ENCODE results near the gene SMR3A.

Gene SMR3A

DNA sequence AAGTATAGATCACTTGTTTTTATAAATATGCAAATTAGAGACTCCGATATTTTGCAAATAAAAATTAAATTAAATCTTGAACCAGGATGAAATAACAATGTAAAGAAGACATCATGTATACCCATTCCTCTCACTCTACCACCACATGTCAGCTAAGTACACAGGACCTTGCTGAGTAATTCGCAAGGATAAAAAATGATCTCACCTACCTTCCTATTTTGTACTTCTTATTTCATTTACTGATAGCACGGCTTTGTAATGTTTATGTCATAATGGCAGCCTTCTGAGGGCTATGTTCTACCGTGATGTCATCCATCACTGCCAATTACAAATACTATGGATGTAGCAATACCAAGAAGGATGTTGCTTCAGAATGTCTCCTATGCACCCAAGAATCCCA lies 11.4 kb downstream of the SMR3A start:
- no peak overlapping the region for H3K27ac ChIP-seq (ENCODE audit: low read depth, low read length)
- no peaks in the 10 kb centered on the region for H3K4me1 ChIP-seq (ENCODE audit: insufficient read depth, low read length)
- H3K9ac ChIP-seq (ENCODE audit: low read depth, low read length), result no peak overlapping the region
- WGBS, result 97% methylated on average over 3 of the region's 4 CpGs
- H3K36me3 ChIP-seq (ENCODE audit: insufficient read depth, low read length), result no peaks in the 10 kb centered on the region
- no peaks in the 10 kb centered on the region for H3K9me3 ChIP-seq (ENCODE audit: insufficient read depth, low read depth, low read length)
- H3K4me3 ChIP-seq (ENCODE audit: low read length), result no peak overlapping the region
- no peaks in the 10 kb centered on the region for H3K27me3 ChIP-seq (ENCODE audit: insufficient read depth, low read length)

DNA sequence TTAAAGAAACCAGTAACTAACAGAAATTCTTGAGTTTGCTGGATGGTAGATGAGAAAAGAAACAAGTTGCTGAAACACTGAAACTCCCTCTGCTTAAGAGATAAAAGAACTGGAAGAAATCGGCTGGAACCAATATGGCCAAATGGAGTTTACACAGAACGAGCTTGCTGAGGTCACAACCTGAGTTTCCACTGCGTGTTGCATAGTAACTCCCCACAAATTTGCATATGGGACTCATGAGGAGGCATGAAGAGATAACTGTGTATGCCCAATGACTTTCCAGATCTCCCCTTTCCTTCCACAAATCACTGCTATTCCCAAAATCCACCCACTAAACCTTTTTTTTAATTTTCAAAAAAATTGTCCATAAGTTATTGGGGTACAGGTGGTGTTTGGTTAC lies 12.2 kb downstream of the SMR3A start:
- H3K36me3 ChIP-seq (ENCODE audit: insufficient read depth, low read length), result no peaks in the 10 kb centered on the region
- no peaks in the 10 kb centered on the region for H3K9me3 ChIP-seq (ENCODE audit: insufficient read depth, low read depth, low read length)
- no peak overlapping the region for H3K4me3 ChIP-seq (ENCODE audit: low read length)
- WGBS, result 87% methylated on average over 3 of the region's 3 CpGs
- no peaks in the 10 kb centered on the region for H3K4me1 ChIP-seq (ENCODE audit: insufficient read depth, low read length)
- no peaks in the 10 kb centered on the region for H3K27me3 ChIP-seq (ENCODE audit: insufficient read depth, low read length)
- no peak overlapping the region for H3K9ac ChIP-seq (ENCODE audit: low read depth, low read length)
- H3K27ac ChIP-seq (ENCODE audit: low read depth, low read length), result no peak overlapping the region

DNA sequence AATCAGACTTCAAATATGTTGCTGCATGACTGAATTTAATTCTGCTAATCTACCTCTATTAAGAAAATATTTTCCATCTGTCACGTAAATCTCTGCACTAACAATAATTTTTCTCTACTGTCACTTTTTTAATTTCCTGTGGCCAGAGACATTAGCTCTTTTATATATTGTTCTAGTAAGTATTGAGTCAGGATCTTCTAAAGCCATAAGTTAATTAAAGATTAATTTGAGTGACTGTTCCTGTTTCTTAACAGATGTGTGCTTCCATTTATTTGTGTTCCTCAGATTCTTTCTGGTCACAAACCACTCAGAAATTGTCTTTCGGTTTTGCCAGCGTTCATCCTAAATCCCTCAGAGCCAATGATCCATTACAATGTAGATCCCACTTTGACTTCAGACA lies 20.0 kb downstream of the SMR3A start:
- WGBS, result 81% methylated on average over 3 of the region's 3 CpGs

DNA sequence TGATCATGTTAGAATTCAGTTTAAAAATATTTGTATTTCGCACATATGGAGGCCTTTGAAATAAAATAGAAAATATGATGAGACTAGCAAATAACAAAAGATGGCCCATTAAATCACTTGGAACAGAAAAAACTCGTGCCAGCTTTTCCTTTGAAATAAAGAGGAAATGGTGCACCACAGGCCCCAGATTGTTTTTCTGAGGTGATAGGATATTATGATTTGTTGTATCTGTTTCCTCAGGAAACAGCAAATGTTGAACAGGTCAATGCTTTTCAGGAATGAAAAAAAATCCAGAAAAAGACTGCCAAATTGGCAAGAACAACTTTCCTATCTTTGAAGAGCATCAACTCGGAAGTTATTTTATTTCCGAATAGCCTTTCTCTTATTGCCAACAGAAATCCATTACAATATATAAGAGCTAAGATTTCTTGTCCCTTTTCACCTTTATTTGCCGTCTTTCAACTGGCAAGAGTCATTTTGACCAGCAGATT lies 22.2 kb downstream of the SMR3A start, which contains the start of gene SMR3B:
Gene SMR3B, plus strand, starts transcription at position 441 of the 491 bp plus-strand sequence. CDS start 1,380 bp downstream, outside the sequence.
- no peak within 1 kb of the TSS for H3K9ac ChIP-seq (ENCODE audit: low read depth, low read length)
- no peak within 1 kb of the TSS for H3K4me3 ChIP-seq (ENCODE audit: low read length)
- no peaks in the 10 kb centered on the region for H3K9me3 ChIP-seq (ENCODE audit: insufficient read depth, low read depth, low read length)
- H3K36me3 ChIP-seq (ENCODE audit: insufficient read depth, low read length), result no peaks in the 10 kb centered on the region
- WGBS, result 87% methylated on average over 4 of the region's 5 CpGs
- H3K4me1 ChIP-seq (ENCODE audit: insufficient read depth, low read length), result no peaks in the 10 kb centered on the region
- no peaks in the 10 kb centered on the region for H3K27me3 ChIP-seq (ENCODE audit: insufficient read depth, low read length)
- no peak within 1 kb of the TSS for H3K27ac ChIP-seq (ENCODE audit: low read depth, low read length)

More for the DNA sequence above, 20.0 kb downstream of the SMR3A start:
- H3K36me3 ChIP-seq (ENCODE audit: insufficient read depth, low read length), result no peaks in the 10 kb centered on the region
- no peak overlapping the region for H3K27ac ChIP-seq (ENCODE audit: low read depth, low read length)
- no peaks in the 10 kb centered on the region for H3K4me1 ChIP-seq (ENCODE audit: insufficient read depth, low read length)
- H3K27me3 ChIP-seq (ENCODE audit: insufficient read depth, low read length), result no peaks in the 10 kb centered on the region
- no peak overlapping the region for H3K4me3 ChIP-seq (ENCODE audit: low read length)
- H3K9me3 ChIP-seq (ENCODE audit: insufficient read depth, low read depth, low read length), result no peaks in the 10 kb centered on the region
- no peak overlapping the region for H3K9ac ChIP-seq (ENCODE audit: low read depth, low read length)

DNA sequence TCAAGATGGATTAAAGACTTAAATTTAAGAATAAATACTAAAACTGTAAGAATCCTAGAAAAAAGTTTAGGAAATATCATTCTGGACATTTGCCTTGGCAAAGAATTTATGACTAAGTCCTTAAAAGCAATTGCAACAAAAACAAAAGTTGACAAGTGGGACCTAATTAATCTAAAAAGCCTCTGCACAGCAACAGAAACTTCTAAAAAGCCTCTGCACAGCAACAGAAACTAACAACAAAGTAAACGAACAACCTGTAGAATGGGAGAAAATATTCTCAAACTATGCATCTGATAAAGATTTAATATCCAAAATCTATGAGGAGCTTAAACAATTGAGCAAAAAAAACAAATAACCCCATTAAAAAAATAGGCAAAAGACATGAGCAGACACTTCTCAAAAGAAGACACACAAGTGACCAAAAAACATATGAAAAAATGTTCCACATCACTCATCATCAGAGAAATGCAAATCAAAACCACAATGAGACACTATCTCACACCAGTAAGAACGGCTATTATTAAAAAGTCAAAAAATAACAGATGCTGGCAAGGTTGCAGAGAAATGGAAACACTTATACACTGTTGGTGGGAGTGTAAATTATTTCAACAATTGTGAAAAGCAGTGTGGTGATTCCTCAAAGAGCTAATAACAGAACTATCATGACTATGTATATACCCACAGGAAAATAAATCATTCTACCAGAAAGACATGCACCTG lies 31.7 kb downstream of the SMR3A start:
- Histone ChIP-seq H3K4me1 (ENCODE audit: insufficient read depth, low read length) (no peaks in the 10 kb centered on the region), H3K27ac (ENCODE audit: low read depth, low read length) (no peak overlapping the region), H3K9me3 (ENCODE audit: insufficient read depth, low read depth, low read length) (no peaks in the 10 kb centered on the region), H3K36me3 (ENCODE audit: insufficient read depth, low read length) (no peaks in the 10 kb centered on the region), H3K4me3 (ENCODE audit: low read length) (no peak overlapping the region), H3K27me3 (ENCODE audit: insufficient read depth, low read length) (no peaks in the 10 kb centered on the region), H3K9ac (ENCODE audit: low read depth, low read length) (no peak overlapping the region)
- WGBS, result 100% methylated on average over 1 of the region's 2 CpGs

DNA sequence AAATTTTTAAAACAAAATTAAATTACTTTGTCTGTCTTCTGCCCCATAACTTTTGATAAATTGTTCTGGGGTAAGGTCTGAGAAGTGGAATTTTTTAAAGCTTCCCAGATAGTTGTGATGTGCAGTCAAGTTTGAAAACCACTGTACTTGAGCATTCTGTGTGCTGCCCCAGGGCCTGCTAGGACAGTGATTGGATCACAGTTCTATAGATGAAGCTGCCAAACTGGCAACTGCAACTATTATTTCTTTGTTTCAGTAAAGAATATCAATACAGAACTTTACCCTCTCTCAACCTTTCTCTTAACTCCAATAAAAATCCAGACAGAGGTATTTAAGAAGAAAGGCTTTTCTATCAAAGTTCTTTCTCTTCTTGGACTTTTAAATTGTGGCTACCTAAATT lies 37.0 kb downstream of the SMR3A start, which contains the start of gene OPRPN:
Gene OPRPN, plus strand, starts transcription at position 361 of the 400 bp plus-strand sequence. CDS start 1,346 bp downstream, outside the sequence.
- Histone ChIP-seq H3K36me3 (ENCODE audit: insufficient read depth, low read length) (no peaks in the 10 kb centered on the region), H3K4me1 (ENCODE audit: insufficient read depth, low read length) (no peaks in the 10 kb centered on the region), H3K9me3 (ENCODE audit: insufficient read depth, low read depth, low read length) (no peaks in the 10 kb centered on the region), H3K27ac (ENCODE audit: low read depth, low read length) (no peak within 1 kb of the TSS), H3K27me3 (ENCODE audit: insufficient read depth, low read length) (no peaks in the 10 kb centered on the region), H3K9ac (ENCODE audit: low read depth, low read length) (no peak within 1 kb of the TSS), H3K4me3 (ENCODE audit: low read length) (no peak within 1 kb of the TSS)

DNA sequence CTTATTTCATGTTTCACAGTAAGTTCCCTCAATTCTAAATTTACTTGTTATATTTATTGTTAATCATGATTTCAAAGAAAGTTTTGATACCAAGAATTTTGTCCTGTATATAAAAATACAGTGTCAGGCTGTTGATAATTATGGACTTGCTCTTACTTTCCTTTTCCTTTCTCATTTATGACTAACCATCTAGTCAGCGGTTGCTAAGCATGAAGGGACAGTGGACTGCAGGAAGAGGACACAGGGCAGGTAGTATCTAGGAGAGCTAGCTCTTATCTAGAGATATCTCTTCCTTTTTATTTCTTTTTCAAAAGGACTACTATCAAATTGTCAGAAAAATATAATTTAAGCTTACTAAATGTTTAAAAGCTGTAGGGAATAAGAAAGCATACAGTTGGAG lies 38.8 kb downstream of the SMR3A start:
- Histone ChIP-seq H3K9ac (ENCODE audit: low read depth, low read length) (no peak overlapping the region), H3K9me3 (ENCODE audit: insufficient read depth, low read depth, low read length) (no peaks in the 10 kb centered on the region), H3K4me3 (ENCODE audit: low read length) (no peak overlapping the region), H3K4me1 (ENCODE audit: insufficient read depth, low read length) (no peaks in the 10 kb centered on the region), H3K36me3 (ENCODE audit: insufficient read depth, low read length) (no peaks in the 10 kb centered on the region), H3K27me3 (ENCODE audit: insufficient read depth, low read length) (no peaks in the 10 kb centered on the region), H3K27ac (ENCODE audit: low read depth, low read length) (no peak overlapping the region)
- WGBS, result no CpG with 5 or more reads among the region's 1 CpG

DNA sequence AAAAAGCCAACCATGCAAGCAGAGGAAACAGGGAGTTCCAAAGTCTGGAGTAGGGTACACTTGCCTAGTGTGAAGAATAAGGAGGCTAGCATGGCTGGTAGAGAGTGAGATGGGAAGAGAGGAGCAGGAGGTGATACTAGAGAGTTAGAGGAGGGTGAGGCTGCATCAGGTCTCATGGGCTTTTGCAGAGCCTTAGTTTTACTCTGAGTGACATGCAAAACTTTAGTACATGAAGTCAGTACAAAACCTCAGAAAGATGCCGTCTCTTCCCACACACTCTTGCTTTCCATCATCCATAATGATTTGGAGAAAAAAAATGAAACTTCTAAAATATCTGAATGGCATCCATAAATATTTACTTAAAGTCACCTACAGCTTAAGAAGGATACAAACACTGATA lies 42.2 kb downstream of the SMR3A start:
- H3K27me3 ChIP-seq (ENCODE audit: insufficient read depth, low read length), result no peaks in the 10 kb centered on the region
- no peak overlapping the region for H3K27ac ChIP-seq (ENCODE audit: low read depth, low read length)
- whole genome bisulfite sequencing, result no CpG with 5 or more reads among the region's 1 CpG
- H3K4me1 ChIP-seq (ENCODE audit: insufficient read depth, low read length), result no peaks in the 10 kb centered on the region
- no peaks in the 10 kb centered on the region for H3K36me3 ChIP-seq (ENCODE audit: insufficient read depth, low read length)
- no peaks in the 10 kb centered on the region for H3K9me3 ChIP-seq (ENCODE audit: insufficient read depth, low read depth, low read length)
- H3K9ac ChIP-seq (ENCODE audit: low read depth, low read length), result no peak overlapping the region
- no peak overlapping the region for H3K4me3 ChIP-seq (ENCODE audit: low read length)

DNA sequence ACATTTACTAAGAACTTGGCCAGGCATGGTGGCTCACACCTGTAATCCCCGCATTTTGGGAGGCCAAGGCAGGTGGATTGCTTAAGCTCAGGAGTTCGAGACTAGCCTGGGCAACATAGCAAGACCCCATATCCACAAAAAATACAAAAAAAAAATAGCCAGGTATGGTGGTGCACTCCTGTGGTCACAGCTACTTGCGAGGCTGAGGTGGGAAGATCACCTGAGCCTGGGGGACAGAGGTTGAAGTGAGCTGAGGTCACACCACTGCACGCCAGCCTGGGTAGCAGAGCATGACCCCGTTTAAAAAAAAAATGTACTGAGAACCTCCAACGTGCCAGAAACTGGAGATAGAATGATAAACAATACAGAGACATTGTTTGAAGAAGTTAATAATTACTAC lies 45.2 kb downstream of the SMR3A start:
- H3K9ac ChIP-seq (ENCODE audit: low read depth, low read length), result no peak overlapping the region
- H3K27me3 ChIP-seq (ENCODE audit: insufficient read depth, low read length), result no peaks in the 10 kb centered on the region
- WGBS, result 91% methylated on average over 5 of the region's 6 CpGs
- no peak overlapping the region for H3K4me3 ChIP-seq (ENCODE audit: low read length)
- no peaks in the 10 kb centered on the region for H3K36me3 ChIP-seq (ENCODE audit: insufficient read depth, low read length)
- H3K9me3 ChIP-seq (ENCODE audit: insufficient read depth, low read depth, low read length), result no peaks in the 10 kb centered on the region
- no peak overlapping the region for H3K27ac ChIP-seq (ENCODE audit: low read depth, low read length)
- no peaks in the 10 kb centered on the region for H3K4me1 ChIP-seq (ENCODE audit: insufficient read depth, low read length)
